HG03135 (cell line): Measurements from ENCODE around the gene LRMDA.

Source experiments
- ATAC-seq: cut with Tn5 transposase; IDR thresholded peaks from one replicate; pipeline ENCODE4 v1.9.1; 2021; ENCODE audit warnings: mild to moderate bottlenecking, moderate library complexity; ENCODE audit not compliant: unreplicated experiment

Gene LRMDA

DNA sequence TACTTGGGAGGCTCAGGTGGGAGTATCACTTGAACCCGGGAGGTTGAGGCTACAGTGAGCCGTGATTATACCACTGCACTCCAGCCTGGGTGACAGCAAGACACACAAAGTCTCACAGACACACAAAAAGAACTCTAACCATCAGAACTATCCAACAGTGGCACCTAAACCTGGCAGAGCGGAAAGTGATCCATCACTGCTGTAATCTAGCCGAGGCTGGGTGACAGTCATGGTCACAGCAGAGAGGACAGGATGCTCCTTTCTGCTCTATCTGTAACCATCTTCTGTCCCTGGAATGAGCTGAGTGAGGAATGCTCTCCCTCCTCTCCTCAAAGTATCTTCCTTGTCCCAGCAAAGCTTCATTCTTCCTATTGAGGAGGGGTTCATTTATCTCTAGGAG lies 656.6 kb downstream of the LRMDA start:
- no peak for ATAC-seq

- ATAC-seq: no peak
Observed at GRCh38 chr10:76088980-76089379, 657.6 kb downstream of the LRMDA start.

GRCh38 chr10:76089556-76090180 lies 658.2 kb downstream of the LRMDA start:
- ATAC-seq: no peak

DNA sequence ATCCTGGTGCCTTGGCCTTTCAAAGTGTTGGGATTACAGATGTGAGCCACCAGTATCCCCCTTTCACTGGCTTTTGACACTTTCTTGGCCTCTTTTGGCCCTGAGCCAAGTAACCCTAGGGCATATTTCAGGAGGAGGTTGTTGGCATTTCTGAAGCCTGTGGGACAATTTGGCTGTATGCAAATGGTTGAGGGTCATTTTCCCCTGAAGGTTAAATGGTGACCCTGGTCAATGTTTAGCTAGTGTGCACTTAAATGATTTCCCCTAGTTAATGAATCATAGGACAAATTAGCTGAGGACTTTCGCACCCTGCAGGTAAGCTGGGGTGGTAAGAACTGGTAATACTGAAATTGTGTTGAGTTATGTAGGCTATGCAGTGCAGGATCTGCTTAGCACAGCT lies 660.5 kb downstream of the LRMDA start:
- ATAC-seq: no peak

DNA sequence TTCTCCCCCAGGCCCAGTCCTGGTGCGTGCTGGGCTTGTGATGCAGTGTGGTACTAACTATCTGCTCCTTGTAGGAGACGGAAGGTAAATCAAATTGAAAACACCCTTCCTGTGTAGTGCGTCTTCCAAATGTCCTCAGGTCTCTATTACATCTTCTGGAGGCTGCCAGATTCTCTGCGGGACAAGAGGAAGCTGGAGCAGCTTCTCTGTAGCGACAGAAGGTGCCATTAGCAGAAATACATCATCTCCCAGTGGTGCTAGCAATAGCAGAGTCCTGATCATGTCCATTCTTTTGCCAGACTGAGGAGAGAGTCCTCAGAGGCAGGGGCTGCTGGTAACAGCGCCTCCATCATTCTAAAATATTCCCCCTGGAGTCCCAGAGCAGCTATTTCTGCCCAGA lies 675.2 kb downstream of the LRMDA start:
- no peak for ATAC-seq

GRCh38 chr10:76108563-76109359 lies 677.3 kb downstream of the LRMDA start:
- no peak for ATAC-seq

- ATAC-seq: no peak
Observed at GRCh38 chr10:76111404-76111803, 680.0 kb downstream of the LRMDA start.

GRCh38 chr10:76111986-76112825 lies 680.8 kb downstream of the LRMDA start:
- ATAC-seq: no peak

- no peak for ATAC-seq
Observed at GRCh38 chr10:76112826-76113150, 681.4 kb downstream of the LRMDA start.

- ATAC-seq: no peak
Observed at GRCh38 chr10:76113952-76114351, 682.5 kb downstream of the LRMDA start.

DNA sequence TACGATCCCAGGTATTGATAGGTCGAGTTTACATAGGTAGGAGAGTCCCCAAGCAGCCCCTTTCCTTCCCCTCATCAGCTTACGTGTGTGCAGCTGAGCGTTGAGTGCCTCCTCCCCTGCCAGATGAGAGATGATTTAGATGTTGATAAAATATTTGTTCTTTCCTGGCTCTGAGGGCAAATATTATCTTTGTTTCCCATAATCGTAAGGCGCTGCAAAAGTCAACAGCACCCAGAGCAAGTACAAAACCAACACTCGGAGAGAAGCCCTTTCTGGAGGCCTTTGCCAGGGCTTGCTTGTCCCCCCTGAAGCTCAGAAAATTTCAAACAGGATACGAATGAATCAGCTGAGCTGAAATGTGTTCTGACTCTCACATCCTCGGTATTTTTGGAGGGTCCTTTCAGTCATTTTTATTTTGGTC lies 683.2 kb downstream of the LRMDA start:
- no peak for ATAC-seq

- ATAC-seq: no peak
Observed at GRCh38 chr10:76115131-76115470, 683.7 kb downstream of the LRMDA start.

DNA sequence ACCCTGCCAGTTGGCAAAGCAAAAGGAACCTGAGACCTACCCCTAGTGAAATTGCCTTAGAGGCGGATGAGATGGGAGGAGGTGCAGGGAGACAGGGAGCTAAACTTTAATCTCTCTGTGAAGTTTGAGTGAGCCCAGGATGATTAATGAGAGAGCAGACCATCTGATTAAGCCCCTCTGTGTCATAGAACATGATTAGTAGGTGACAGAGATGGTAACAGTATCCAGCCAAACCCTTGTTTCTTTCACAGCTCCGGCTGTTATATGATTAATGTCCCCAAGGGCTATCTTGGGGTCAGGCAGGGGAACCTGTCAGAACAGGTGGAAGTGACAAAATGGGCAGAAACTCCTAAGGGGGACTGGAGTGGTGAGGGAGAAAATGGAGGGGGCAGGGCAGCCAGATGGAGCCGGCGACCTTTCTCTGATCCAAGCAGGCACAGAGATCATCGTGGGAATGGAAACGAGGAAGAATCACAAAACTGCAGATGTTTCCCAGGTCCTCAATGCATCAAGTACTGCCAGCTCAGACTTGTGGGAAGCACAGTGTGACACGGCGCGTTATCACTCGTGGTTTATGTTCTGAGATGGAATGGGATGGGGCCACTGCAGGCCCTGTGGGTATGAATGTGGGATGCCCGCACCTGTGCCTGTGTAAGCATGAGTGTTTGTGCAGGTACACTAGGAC lies 684.2 kb downstream of the LRMDA start:
- ATAC-seq: no peak

DNA sequence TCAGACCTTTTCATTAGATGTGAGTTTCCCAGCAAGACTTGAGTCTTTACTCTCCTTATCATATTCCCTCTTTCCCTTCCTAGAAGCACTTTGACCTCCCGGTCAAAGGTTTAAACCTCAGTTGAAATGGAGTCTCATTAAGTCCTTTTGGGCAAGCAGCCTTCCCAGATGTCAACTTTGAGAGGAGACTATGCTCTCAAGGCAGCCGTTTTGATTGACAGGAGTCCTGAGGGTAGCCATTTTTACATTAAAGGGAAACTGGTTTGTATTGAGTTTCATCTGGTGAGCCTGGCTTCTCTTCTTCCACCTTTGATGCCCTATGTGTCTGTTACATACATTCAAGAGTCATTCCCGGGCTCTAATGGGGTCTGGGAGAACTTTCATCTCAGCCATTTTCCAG lies 685.1 kb downstream of the LRMDA start:
- no peak for ATAC-seq

GRCh38 chr10:76117949-76118348 lies 686.5 kb downstream of the LRMDA start:
- no peak for ATAC-seq

GRCh38 chr10:76119036-76119435 lies 687.6 kb downstream of the LRMDA start:
- no peak for ATAC-seq

DNA sequence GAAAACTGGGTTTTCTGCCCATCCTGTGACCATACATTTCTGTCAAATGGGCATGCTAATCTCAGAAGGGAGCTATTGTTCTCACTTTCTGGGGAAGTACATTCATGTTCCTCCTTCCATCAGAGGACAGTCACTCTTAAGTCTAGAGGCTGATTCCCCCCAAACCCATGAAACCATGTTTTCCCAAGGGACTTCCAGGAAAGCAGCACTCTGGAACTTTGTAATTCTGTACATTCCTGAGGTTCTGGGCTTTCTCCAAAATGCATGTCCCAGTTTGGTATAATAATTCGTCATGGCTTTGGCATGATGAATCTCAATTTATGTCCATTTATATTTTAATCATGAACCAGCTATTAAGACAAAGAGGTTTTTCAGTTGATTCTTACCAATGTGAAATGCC lies 688.1 kb downstream of the LRMDA start:
- ATAC-seq: no peak

GRCh38 chr10:76122056-76122455 lies 690.6 kb downstream of the LRMDA start:
- no peak for ATAC-seq

- no peak for ATAC-seq
Observed at GRCh38 chr10:76124280-76124679, 692.9 kb downstream of the LRMDA start.

- no peak for ATAC-seq
Observed at GRCh38 chr10:76125900-76126299, 694.5 kb downstream of the LRMDA start.
